BLaER1 (cell line): ENCODE results near the gene URB2.

Experiments
- H3K27ac ChIP-seq: shearing (Covaris generic); formaldehyde crosslinking; 2 replicates; pipeline ENCODE4 v1.8.1; 2022
- H3K27me3 ChIP-seq: shearing (Covaris generic); formaldehyde crosslinking; 2 replicates; pipeline ENCODE4 v1.8.1; 2022
- H3K36me3 ChIP-seq: shearing (Covaris generic); formaldehyde crosslinking; 2 replicates; pipeline ENCODE4 v1.8.1; 2022
- H3K4me1 ChIP-seq: shearing (Covaris generic); formaldehyde crosslinking; 2 replicates; pipeline ENCODE4 v1.8.1; 2022
- H3K4me2 ChIP-seq: shearing (Covaris generic); formaldehyde crosslinking; 2 replicates; pipeline ENCODE4 v1.8.1; 2022
- H3K4me3 ChIP-seq: shearing (Covaris generic); formaldehyde crosslinking; 2 replicates; pipeline ENCODE4 v1.8.1; 2022
- H3K9ac ChIP-seq: shearing (Covaris generic); formaldehyde crosslinking; 2 replicates; pipeline ENCODE4 v1.8.1; 2022
- H3K9me3 ChIP-seq: shearing (Covaris generic); formaldehyde crosslinking; 2 replicates; pipeline ENCODE4 v1.8.1; 2022
- H4K20me1 ChIP-seq: shearing (Covaris generic); formaldehyde crosslinking; 2 replicates; pipeline ENCODE4 v1.8.1; 2022
- Cebpa-rat ChIP-seq: shearing (Covaris generic); IDR thresholded peaks from 2 replicates; pipeline ENCODE4 v1.8.1; 2022

URB2 gene

DNA sequence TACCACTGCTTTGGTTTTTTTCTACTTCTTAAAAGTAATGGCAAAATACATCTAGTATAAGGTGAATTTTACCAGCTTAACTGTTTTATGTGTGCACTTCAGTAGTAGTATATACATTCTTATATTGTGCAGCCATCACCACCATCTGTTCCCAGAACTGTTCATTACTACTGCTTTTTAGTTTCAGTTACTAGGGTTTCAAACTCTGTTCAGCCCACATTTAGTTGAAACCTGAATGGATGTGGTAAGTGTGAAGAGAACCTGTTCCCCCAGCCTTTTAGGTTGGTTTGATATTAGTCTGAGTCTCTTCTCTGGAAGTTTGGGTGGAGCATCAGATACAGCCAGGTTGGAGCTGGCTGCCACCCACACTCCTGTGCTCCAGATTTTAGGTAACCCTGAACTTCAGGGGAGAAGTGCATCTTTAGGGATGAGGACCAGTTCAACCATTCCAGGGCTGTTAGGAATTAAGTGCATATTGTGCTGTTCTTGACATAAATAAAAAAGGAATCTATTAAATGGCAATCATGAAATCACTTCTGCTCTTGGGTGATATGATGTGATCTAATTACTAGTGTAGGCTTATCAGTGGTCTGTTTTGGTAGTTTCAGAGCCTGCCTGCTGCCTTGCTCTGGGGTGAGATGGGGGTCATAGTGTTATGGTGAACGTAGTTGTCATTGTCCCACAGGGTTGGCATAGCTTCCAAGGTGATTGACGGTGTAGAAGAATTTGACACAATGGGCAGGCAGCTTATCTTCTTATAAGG, 32.1 kb downstream of the URB2 start:
- TF ChIP-seq Cebpa-rat: no peak
- peaks cover 84% of the 10 kb centered on the region for H3K36me3 ChIP-seq
- H3K27me3 ChIP-seq: no peaks in the 10 kb centered on the region
- no peak overlapping the region for H3K4me2 ChIP-seq
- H3K27ac ChIP-seq: no peak overlapping the region
- no peaks in the 10 kb centered on the region for H3K9me3 ChIP-seq
- H4K20me1 ChIP-seq: no peaks in the 10 kb centered on the region
- no peak overlapping the region for H3K9ac ChIP-seq
- no peak overlapping the region for H3K4me3 ChIP-seq
- peaks cover 25% of the 10 kb centered on the region for H3K4me1 ChIP-seq

GRCh38 chr1:229661022-229661877, 35.2 kb downstream of the URB2 start:
- no peak for TF ChIP-seq Cebpa-rat
- H3K4me2 ChIP-seq: peak overlapping the region; percentile 56
- no peaks in the 10 kb centered on the region for H3K27me3 ChIP-seq
- no peaks in the 10 kb centered on the region for H3K9me3 ChIP-seq
- H4K20me1 ChIP-seq: no peaks in the 10 kb centered on the region
- H3K36me3 ChIP-seq: peaks cover 56% of the 10 kb centered on the region
- H3K27ac ChIP-seq: peak overlapping the region; percentile 43
- H3K4me3 ChIP-seq: no peak overlapping the region
- peaks cover 56% of the 10 kb centered on the region for H3K4me1 ChIP-seq
- no peak overlapping the region for H3K9ac ChIP-seq

GRCh38 chr1:229661897-229662296, 35.9 kb downstream of the URB2 start:
- Histone ChIP-seq H4K20me1 (no peaks in the 10 kb centered on the region), H3K27me3 (no peaks in the 10 kb centered on the region), H3K4me3 (no peak overlapping the region), H3K27ac (peak overlapping the region; percentile 43), H3K9me3 (no peaks in the 10 kb centered on the region), H3K4me2 (peak overlapping the region; percentile 56), H3K4me1 (peaks cover 62% of the 10 kb centered on the region), H3K36me3 (peaks cover 50% of the 10 kb centered on the region), H3K9ac (no peak overlapping the region)
- TF ChIP-seq Cebpa-rat: no peak

- no peaks in the 10 kb centered on the region for H4K20me1 ChIP-seq
- H3K36me3 ChIP-seq: peaks cover 27% of the 10 kb centered on the region
- H3K9ac ChIP-seq: peak overlapping the region; percentile 11; the same call in 1 of the 2 replicates
- H3K4me2 ChIP-seq: peak overlapping the region; percentile 74
- peaks cover 7% of the 10 kb centered on the region; the same call in 1 of the 2 replicates for H3K9me3 ChIP-seq
- peaks cover 72% of the 10 kb centered on the region for H3K4me1 ChIP-seq
- no peaks in the 10 kb centered on the region for H3K27me3 ChIP-seq
- no peak overlapping the region for H3K4me3 ChIP-seq
- no peak for TF ChIP-seq Cebpa-rat
- H3K27ac ChIP-seq: peak overlapping the region; percentile 58
Measured at GRCh38 chr1:229664133-229664689, 38.2 kb downstream of the URB2 start.

DNA sequence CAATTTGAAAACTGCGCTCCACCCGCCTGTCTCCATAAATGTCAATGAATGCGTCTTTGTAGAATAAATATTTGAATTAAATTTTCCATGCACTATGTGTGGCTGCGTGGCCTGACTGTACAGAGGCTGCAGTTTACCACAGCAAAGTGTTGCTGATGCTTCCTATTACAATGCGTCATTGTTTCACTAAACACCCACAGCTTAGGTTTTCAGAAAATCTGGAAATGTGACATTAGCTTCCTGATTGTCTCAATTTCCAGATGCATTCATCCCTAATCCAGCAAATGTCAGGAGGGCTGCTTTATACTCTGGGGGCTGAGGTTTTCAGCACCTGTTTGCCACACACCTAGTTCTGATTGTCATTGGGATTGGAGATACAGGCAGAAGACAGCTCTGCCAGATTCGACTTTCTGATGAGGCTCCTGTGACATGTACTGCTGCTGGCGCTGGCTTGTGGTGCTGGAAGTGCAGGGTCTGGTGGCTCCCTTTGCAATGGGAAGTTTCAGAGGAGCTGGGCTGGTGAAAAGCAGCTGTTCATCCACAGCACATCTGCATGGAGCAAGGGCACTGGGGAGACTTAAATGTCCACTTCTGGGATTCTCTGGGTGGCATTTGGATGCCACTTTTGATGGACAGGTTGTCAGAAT, 40.0 kb downstream of the URB2 start:
- Histone ChIP-seq H3K4me3 (no peak overlapping the region), H3K27ac (no peak overlapping the region), H3K9ac (no peak overlapping the region), H3K4me2 (peak overlapping the region; percentile 52), H4K20me1 (no peaks in the 10 kb centered on the region), H3K27me3 (no peaks in the 10 kb centered on the region), H3K9me3 (peaks cover 7% of the 10 kb centered on the region; the same call in 1 of the 2 replicates), H3K4me1 (peaks cover 69% of the 10 kb centered on the region), H3K36me3 (peaks cover 17% of the 10 kb centered on the region; the same call in 1 of the 2 replicates)
- no peak for TF ChIP-seq Cebpa-rat

- no peaks in the 10 kb centered on the region for H4K20me1 ChIP-seq
- peak overlapping the region; percentile 52 for H3K4me2 ChIP-seq
- no peak for TF ChIP-seq Cebpa-rat
- H3K27ac ChIP-seq: no peak overlapping the region
- no peak overlapping the region for H3K9ac ChIP-seq
- H3K4me1 ChIP-seq: peaks cover 63% of the 10 kb centered on the region
- no peaks in the 10 kb centered on the region for H3K27me3 ChIP-seq
- peaks cover 7% of the 10 kb centered on the region; the same call in 1 of the 2 replicates for H3K9me3 ChIP-seq
- H3K4me3 ChIP-seq: no peak overlapping the region
- peaks cover 13% of the 10 kb centered on the region; the same call in 1 of the 2 replicates for H3K36me3 ChIP-seq
Measured at GRCh38 chr1:229666585-229666984, 40.5 kb downstream of the URB2 start.

- Histone ChIP-seq H3K27me3 (no peaks in the 10 kb centered on the region), H3K9ac (no peak overlapping the region), H3K9me3 (peaks cover 7% of the 10 kb centered on the region; the same call in 1 of the 2 replicates), H3K4me1 (peaks cover 43% of the 10 kb centered on the region), H3K4me3 (no peak overlapping the region), H4K20me1 (no peaks in the 10 kb centered on the region), H3K4me2 (no peak overlapping the region), H3K27ac (no peak overlapping the region), H3K36me3 (no peaks in the 10 kb centered on the region)
- TF ChIP-seq Cebpa-rat: no peak
Measured at GRCh38 chr1:229669333-229669732, 43.3 kb downstream of the URB2 start.

DNA sequence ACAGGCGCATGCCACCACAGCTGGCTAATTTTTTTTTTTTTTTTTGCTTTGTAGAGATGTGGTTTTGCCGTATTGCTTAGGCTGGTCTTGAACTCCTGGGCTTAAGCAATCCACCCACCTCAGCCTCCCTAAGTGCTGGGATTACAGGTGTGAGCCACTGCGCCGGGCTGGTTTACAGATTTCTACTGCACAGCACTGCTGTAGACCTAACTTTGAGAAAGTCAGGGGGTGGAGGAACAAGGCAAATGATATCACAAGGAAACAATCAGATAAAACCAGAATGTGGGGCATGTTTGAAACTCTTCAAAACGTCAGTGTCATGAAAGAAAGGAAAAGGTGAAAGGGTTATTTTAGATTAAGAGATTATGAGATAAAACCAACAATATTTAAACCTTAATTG, 45.3 kb downstream of the URB2 start:
- H3K27ac ChIP-seq: no peak overlapping the region
- no peak overlapping the region for H3K4me3 ChIP-seq
- H4K20me1 ChIP-seq: no peaks in the 10 kb centered on the region
- H3K4me1 ChIP-seq: peaks cover 26% of the 10 kb centered on the region
- H3K36me3 ChIP-seq: no peaks in the 10 kb centered on the region
- peaks cover 7% of the 10 kb centered on the region; the same call in 1 of the 2 replicates for H3K9me3 ChIP-seq
- no peak overlapping the region for H3K9ac ChIP-seq
- no peak overlapping the region for H3K4me2 ChIP-seq
- no peak for TF ChIP-seq Cebpa-rat
- H3K27me3 ChIP-seq: no peaks in the 10 kb centered on the region

DNA sequence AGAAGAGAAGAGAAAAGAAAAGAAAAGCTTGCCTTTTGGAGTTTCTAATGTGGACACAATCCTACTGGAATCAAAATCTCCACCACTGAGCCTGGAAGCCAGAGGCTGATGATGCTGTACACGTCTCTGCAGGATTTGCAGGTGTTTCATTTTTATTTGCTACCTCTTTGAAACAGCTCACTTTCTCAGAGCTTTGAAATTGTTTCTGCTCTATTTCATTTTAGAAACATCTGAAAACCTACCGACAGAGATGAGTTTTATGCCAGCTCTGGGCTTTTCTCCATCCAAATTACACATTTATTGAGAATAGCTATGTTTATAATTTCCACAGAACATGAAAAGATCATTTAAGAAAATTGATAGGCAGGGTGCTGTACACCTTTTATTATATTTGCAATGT, 46.2 kb downstream of the URB2 start:
- no peaks in the 10 kb centered on the region for H3K36me3 ChIP-seq
- no peak for TF ChIP-seq Cebpa-rat
- H3K4me2 ChIP-seq: no peak overlapping the region

More for the DNA sequence above, 46.2 kb downstream of the URB2 start:
- H3K9ac ChIP-seq: no peak overlapping the region
- peaks cover 16% of the 10 kb centered on the region for H3K4me1 ChIP-seq
- H4K20me1 ChIP-seq: no peaks in the 10 kb centered on the region
- peaks cover 7% of the 10 kb centered on the region; the same call in 1 of the 2 replicates for H3K9me3 ChIP-seq
- no peak overlapping the region for H3K27ac ChIP-seq
- H3K27me3 ChIP-seq: no peaks in the 10 kb centered on the region
- no peak overlapping the region for H3K4me3 ChIP-seq
